ENCODE results near the gene CARMIL3. TPM values are rescaled to one million over a fixed set of nuclear protein-coding genes. Genes with fewer than 3 reads are reported as not detected.
"Not testable (repeated sequence)": the region's sequence is repeated elsewhere in the genome, so short reads cannot be mapped to it uniquely, and the experiment has no call there.

CARMIL3 gene
- total RNA-seq: 1 to 10 TPM in 1 of 6 experiments, under 1 TPM in 5; 0.18 to 1.9 (median 0.29) TPM
- long read RNA-seq: 0 reads

GRCh38 chr14:24051789-24052655, at the start of gene CARMIL3:
CARMIL3 (plus strand) TSS chr14:24052009; CDS start chr14:24052154, 145 bp downstream.
- Histone ChIP-seq H3K9me3 (no peaks in the 10 kb centered on the region), H3K27ac (peak within 1 kb of the TSS in 1 of 3 donors; percentile 39), H3K4me1 (peaks cover 0 to 14% (median 2%) of the 10 kb centered on the region in 4 donors), H3K36me3 (no peaks in the 10 kb centered on the region), H3K27me3 (no peaks in the 10 kb centered on the region), H3K4me3 (peak within 1 kb of the TSS; percentile 38 to 63 (median 62))
- TF ChIP-seq CTCF (IDR thresholded peaks at IDR 0.05): peak in 2 of 4 donors; percentile 3 to 5
- TF ChIP-seq POLR2A (IDR thresholded peaks at IDR 0.05): peak; percentile 21
- intact Hi-C loops (cut with DNase I): no loop called here
- WGBS (ENCODE audit: insufficient coverage, low coverage, low lambda C conversion rate, missing lambda C conversion rate): 5% methylated on average over 4 of the region's 92 CpGs
- ATAC-seq (peak; percentile 79 to 92 (median 88)), DNase-seq (peak; percentile 61 to 77 (median 67))

- H3K36me3 ChIP-seq; intact Hi-C loops (cut with DNase I); H3K9me3 ChIP-seq; H3K4me1 ChIP-seq; H3K27me3 ChIP-seq; H3K27ac ChIP-seq; DNase-seq: not testable (repeated sequence)
- H3K4me3 ChIP-seq: peak overlapping the region; percentile 43 to 60 (median 46)
- WGBS (ENCODE audit: insufficient coverage, low coverage, low lambda C conversion rate, missing lambda C conversion rate): no CpG with 5 or more reads among the region's 15 CpGs
- peak; percentile 63 to 69 (median 66) for ATAC-seq
Measured at GRCh38 chr14:24006471-24006816, 45.4 kb upstream of the CARMIL3 start.

- H3K27me3 ChIP-seq; H3K27ac ChIP-seq; H3K36me3 ChIP-seq; intact Hi-C loops (cut with DNase I); H3K9me3 ChIP-seq; H3K4me1 ChIP-seq: not testable (repeated sequence)
- ATAC-seq: peak; percentile 97 to 98 (median 98)
- H3K4me3 ChIP-seq: peak overlapping the region; percentile 43 to 60 (median 46)
- no CpG with 5 or more reads among the region's 62 CpGs for whole genome bisulfite sequencing (ENCODE audit: insufficient coverage, low coverage, low lambda C conversion rate, missing lambda C conversion rate)
- DNase-seq: peak; percentile 69 to 76 (median 72)
Measured at GRCh38 chr14:24006817-24007652, 44.8 kb upstream of the CARMIL3 start.

- Histone ChIP-seq H3K4me1 (peaks cover 0 to 19% (median 9%) of the 10 kb centered on the region in 4 donors), H3K9me3 (no peaks in the 10 kb centered on the region), H3K27me3 (no peaks in the 10 kb centered on the region), H3K27ac (no peak overlapping the region), H3K36me3 (no peaks in the 10 kb centered on the region), H3K4me3 (no peak overlapping the region)
- WGBS (ENCODE audit: insufficient coverage, low coverage, low lambda C conversion rate, missing lambda C conversion rate): 68% methylated on average over 2 of the region's 2 CpGs
- intact Hi-C loops (cut with DNase I): no loop called here
- ATAC-seq (no peak), DNase-seq (no peak)
- TF ChIP-seq CTCF (IDR thresholded peaks at IDR 0.05): no peak
- no peak for TF ChIP-seq POLR2A (IDR thresholded peaks at IDR 0.05)
Measured at GRCh38 chr14:24011051-24011450, 40.8 kb upstream of the CARMIL3 start.

- H3K9me3 ChIP-seq; intact Hi-C loops (cut with DNase I); H3K36me3 ChIP-seq; H3K4me3 ChIP-seq; DNase-seq; H3K27ac ChIP-seq; H3K27me3 ChIP-seq: not testable (repeated sequence)
- H3K4me1 ChIP-seq: peaks cover 0 to 19% (median 9%) of the 10 kb centered on the region in 4 donors
- WGBS (ENCODE audit: insufficient coverage, low coverage, low lambda C conversion rate, missing lambda C conversion rate): 26% methylated on average over 3 of the region's 4 CpGs
- ATAC-seq: peak in 2 of 4 donors; percentile 33 to 44
Measured at GRCh38 chr14:24012726-24013273, 39.0 kb upstream of the CARMIL3 start.

All from right lobe of liver (tissue), 6 donors.